Renal cortex interstitium (tissue), 11 donors: Measurements from ENCODE around the gene TK2. TPM values are rescaled to one million over a fixed set of nuclear protein-coding genes. Genes with fewer than 3 reads are reported as not detected.
"Not testable (repeated sequence)": the region's sequence is repeated elsewhere in the genome, so short reads cannot be mapped to it uniquely, and the experiment has no call there.

Source experiments
- DNase-seq, 11 donors: peaks; one replicate each; pipeline ENCODE4 v3.0.0-alpha.2; 2013; ENCODE audit warnings: low read depth in 9 of 11, low spot score in 4 of 11; ENCODE audit errors: extremely low read depth in 1 of 11
- polyA plus RNA-seq, 3 donors: library from polyadenylated mRNA; unstranded; fragments of 120-200 nt; gene quantifications; one replicate each; pipeline ENCODE4 v1.2.1, GENCODE V29; 2013; ENCODE audit not compliant: insufficient read length in 3 of 3

The TK2 gene
- polyA plus RNA-seq, 3 donors: 30.9 to 46.3 (median 38.1) TPM

GRCh38 chr16:66466636-66467035, 83.3 kb downstream of the TK2 start:
- not testable (repeated sequence) for DNase-seq

GRCh38 chr16:66465946-66466345, 84.0 kb downstream of the TK2 start:
- DNase-seq: not testable (repeated sequence)

GRCh38 chr16:66462912-66463311, 87.0 kb downstream of the TK2 start:
- DNase-seq: no peak

GRCh38 chr16:66460703-66461102, 89.2 kb downstream of the TK2 start:
- DNase-seq: no peak

GRCh38 chr16:66459878-66460277, 90.0 kb downstream of the TK2 start:
- DNase-seq: no peak

GRCh38 chr16:66458853-66459252, 91.1 kb downstream of the TK2 start:
- no peak for DNase-seq

GRCh38 chr16:66458292-66458691, 91.6 kb downstream of the TK2 start:
- no peak for DNase-seq

Other genes with a start within 250 kb of the TK2 start
- gene CDH5, start 183.4 kb downstream of the TK2 start, polyA plus RNA-seq: 10 to 100 TPM; 55.8 to 66.3 (median 62.2) TPM
- gene BEAN1, start 122.8 kb downstream of the TK2 start, polyA plus RNA-seq: 1 to 10 TPM; 1.4 to 2.7 (median 1.7) TPM
- gene CKLF, start 2.5 kb upstream of the TK2 start, polyA plus RNA-seq: 10 to 100 TPM; 33.1 to 42.2 (median 41.5) TPM
- 1 to 10 TPM; 5.5 to 7.9 (median 7.3) TPM for gene CMTM1, start 16.3 kb upstream of the TK2 start, polyA plus RNA-seq
- gene CMTM2, start 29.3 kb upstream of the TK2 start, polyA plus RNA-seq: under 1 TPM; 0.33 to 0.52 (median 0.39) TPM
- gene CMTM3, start 54.6 kb upstream of the TK2 start, polyA plus RNA-seq: 10 to 100 TPM; 53.0 to 72.1 (median 63.7) TPM
- 10 to 100 TPM; 65.0 to 70.8 (median 67.1) TPM for gene CMTM4, start 146.6 kb upstream of the TK2 start, polyA plus RNA-seq
- 100 to 1,000 TPM; 109 to 156 (median 115) TPM for gene DYNC1LI2, start 201.5 kb upstream of the TK2 start, polyA plus RNA-seq